A673 (cell line): Measurements from ENCODE around the gene RIPOR1.

Source experiments
- EZH2 ChIP-seq: fragments of 200-600 bp; sonication (generic); IDR thresholded peaks from 2 replicates; pipeline ENCODE4 v1.6.1; 2017; ENCODE audit warnings: borderline replicate concordance, low read depth, mild to moderate bottlenecking, mixed read lengths, antibody characterized with exemption, low read length; ENCODE audit not compliant: poor library complexity, severe bottlenecking
- TF ChIP-seq, protein P1 (sequence below): fragments of 300-800, 200-600 bp; sonication (generic); conservative IDR thresholded peaks from 2 replicates; pipeline ENCODE4 v1.5.1; 2017; ENCODE audit warnings: low read depth, mild to moderate bottlenecking, antibody characterized with exemption, low read length, moderate library complexity, mixed read lengths

DNA sequence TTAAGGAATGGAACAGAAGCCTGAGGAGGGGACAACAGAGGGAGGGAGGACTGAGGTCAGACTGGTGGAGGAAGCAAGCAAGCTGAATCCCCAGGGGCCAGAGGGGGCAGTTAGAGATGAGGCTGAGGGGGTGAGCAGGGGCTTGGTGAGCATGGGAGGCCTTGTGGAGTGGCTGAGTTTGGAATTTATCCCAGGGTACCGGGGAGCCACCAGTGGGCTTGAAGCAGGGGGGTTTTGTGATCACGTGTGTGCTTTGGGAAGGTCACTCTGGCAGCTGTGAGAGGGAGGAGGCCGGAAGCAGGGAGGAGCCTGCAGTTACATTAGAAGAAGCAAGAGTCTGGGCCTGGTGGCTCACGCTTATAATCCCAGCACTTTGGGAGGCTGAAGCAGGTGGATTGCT, 23.8 kb downstream of the RIPOR1 start:
- TF ChIP-seq, protein P1, sequence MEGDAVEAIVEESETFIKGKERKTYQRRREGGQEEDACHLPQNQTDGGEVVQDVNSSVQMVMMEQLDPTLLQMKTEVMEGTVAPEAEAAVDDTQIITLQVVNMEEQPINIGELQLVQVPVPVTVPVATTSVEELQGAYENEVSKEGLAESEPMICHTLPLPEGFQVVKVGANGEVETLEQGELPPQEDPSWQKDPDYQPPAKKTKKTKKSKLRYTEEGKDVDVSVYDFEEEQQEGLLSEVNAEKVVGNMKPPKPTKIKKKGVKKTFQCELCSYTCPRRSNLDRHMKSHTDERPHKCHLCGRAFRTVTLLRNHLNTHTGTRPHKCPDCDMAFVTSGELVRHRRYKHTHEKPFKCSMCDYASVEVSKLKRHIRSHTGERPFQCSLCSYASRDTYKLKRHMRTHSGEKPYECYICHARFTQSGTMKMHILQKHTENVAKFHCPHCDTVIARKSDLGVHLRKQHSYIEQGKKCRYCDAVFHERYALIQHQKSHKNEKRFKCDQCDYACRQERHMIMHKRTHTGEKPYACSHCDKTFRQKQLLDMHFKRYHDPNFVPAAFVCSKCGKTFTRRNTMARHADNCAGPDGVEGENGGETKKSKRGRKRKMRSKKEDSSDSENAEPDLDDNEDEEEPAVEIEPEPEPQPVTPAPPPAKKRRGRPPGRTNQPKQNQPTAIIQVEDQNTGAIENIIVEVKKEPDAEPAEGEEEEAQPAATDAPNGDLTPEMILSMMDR: no peak
- TF ChIP-seq EZH2: no peak
